HG02840 (cell line): ENCODE results near the gene RBBP8NL.

Source experiments
- ATAC-seq: cut with Tn5 transposase; IDR thresholded peaks from one replicate; pipeline ENCODE4 v1.9.1; 2021; ENCODE audit warnings: mild to moderate bottlenecking, moderate library complexity, moderate number of reproducible peaks; ENCODE audit not compliant: unreplicated experiment, low FRiP score

RBBP8NL gene

DNA sequence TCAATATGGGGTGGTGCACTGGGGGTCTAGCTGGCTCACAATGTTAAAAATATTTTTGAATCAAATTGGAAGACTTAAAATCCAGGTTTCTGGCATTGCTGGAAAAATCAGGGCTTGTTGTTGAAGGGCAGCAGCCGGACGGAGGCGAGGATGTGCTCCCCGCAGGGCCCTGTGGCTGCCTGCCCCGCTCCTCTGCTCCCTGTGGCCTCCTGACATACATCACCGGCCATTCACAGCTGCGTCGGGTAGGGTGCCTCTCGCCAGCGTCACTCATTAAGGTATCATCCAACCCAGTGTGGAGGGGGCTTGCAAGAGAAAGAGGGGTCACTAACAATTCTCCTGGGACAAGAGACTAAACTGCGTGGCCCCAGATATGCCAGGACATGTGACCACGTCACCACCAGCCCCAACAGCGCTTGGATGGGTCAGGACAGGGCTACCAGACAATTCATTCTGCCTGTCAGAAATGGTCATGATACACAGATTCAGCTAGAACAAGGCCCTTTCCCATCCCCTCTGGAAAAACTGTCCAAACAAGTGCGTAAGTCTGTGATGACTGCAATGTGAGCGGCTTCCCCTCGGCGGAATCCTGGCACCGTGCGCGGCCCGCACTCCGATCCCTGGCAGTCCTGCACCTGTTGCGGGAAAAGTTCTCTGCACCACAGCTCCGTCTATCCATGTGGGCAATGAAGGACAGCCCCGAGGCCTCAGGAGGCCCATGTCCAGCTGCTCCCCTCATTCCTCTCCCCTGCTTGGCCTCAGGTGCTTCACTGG lies 36.5 kb upstream of the RBBP8NL start:
- no peak for ATAC-seq

DNA sequence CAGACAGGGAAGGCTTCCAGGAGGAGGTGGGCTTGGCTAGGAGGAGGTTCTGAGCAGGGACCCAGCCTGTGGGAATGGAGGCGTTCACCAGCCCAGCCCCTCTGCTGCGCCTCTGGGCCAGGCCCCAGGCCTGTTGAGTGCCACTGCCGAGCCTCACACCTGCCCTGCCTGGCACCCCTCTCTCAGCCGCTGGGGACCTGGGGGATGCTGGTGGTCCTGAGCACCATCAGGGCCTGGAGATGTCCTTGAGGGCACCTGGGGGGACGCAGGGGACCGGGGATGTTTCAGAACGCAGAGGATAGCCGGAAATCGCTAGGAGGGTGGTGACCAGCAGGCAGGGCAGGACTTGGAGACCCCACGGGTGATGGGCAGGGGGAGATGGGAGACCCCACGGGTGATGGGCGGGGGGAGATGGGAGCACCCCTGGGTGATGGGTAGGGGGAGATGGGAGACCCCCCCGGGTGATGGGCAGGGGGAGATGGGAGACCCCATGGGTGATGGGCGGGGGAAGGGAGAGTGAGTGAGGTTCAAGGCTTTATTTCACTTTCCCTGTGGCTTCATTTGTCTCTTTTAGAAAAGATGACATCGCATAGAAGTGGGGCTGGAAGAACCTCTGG lies 35.7 kb upstream of the RBBP8NL start:
- no peak for ATAC-seq

DNA sequence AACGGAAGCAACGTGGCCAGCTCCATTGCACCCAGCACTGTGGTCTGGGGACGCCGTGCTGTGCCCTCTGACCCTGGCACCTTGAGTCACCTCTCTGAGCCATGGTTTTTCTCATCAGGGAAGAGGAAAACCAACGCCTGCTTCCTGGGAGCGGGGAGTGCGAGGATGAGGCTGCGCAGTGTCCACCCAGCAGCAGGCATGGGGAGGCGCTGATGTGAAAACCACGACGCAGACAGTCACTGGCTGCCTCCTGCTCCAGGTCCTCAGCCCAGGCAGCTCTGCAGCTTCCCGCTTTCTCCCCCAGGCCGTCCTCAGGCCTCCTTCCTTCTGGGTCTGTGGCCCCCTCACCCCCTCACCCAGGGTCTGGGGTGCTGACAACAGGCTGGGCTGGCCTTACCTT lies 34.5 kb upstream of the RBBP8NL start:
- no peak for ATAC-seq

DNA sequence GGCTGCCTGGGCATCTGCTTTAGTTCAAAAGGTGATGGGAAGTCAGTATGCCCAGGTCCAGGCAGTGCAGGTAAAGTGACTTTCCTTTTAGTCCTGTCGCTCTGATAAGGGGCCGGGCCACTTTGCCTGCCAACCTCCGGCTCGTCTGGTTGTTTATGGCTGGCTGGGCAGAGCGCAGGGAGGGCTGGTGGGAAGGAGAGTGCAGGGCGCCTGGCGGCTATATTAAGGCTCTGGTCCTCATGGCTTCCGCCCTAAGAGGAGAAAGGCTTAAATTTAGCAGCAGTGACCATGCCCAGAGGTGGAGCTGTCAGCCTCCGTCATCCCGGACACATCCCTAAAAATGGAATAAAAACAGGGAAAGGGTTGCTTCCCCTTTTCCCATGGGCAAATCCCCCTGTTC lies 33.8 kb upstream of the RBBP8NL start:
- no peak for ATAC-seq

DNA sequence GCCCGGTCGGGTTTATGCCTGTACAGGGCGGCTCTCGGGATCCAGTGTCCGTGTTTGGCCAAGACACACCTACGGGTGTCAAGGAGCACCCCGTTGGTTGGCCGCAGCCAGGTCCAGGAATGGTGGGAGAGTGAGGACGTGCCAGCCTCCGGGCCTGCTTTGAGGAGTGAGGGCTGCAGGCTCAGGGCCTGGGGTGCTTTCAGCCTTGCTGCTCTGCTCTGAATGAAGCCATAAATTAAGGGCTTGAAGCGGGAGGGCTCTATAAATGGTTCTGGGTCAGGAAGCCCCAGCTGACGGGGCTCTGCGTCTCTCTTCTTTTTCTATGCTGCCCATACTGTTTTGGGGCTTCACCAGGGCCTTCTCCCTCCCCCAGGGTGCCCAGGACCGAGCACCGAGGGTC lies 33.3 kb upstream of the RBBP8NL start:
- ATAC-seq = no peak

DNA sequence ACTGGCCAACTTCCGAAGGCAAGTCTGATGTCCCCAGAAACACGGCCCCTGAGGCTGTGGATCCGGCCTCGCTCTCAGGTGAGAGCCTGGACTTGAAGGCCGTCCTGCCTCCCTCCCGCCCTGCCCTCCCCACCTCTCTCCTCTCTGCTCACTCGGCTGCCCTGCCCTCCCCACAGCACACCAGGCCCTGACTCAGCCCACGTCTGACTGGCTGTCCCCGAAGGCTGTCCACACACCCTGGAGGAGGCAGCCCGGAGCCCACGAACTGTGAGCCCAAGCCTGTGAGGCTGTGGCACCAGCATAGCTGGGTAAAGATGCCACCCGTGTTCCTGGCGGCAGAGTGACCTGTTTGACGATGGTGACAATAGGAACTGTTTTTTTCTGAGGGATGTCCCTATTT lies 32.1 kb upstream of the RBBP8NL start:
- no peak for ATAC-seq

DNA sequence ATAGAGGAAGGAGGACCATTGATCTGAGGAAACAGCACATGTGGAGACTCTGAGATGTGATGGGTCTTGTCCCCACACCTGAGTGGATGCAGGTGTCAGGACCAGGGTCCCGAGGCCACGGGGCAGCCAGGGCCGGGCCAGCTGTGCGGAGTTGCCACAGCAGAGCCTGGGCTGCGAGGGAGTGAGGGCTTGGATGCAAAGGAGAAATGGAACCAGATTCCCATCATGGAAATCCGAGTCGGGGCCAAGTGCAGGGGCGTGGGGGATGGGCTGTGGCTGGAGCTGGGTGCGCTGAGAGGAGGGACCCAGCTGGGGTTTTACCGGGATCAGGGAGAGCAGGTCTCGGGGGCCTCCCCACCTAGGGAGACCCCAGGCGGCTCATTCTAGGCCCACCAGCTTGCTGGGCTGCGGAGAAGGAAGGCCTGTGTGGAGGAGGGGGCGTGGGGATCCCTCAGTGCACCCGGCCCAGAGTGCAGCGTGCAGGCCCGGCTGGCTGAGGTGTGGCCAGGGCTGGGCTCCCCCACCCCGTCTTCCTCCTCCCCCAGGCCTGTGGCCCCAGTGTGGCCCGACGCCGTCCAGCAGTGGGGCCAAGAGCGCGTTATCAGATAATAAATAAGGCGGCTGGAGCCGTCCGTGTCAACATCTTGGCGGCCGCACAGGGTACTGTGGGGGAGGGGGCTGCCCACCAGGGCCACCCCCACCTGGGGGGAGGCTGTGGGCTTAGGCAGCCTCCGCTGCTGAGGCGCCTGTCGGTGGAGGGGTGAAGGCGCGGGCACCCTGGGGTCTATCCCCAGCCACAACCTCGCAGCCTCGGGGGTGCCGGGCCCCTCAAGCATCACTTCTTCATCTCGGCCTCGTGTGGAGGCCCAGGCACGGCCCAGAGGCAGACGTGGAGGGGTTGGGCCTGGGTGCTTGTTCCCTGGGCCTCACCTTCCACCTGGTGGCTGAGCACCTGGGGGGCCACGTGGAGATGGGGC lies 31.2 kb upstream of the RBBP8NL start:
- no peak for ATAC-seq

DNA sequence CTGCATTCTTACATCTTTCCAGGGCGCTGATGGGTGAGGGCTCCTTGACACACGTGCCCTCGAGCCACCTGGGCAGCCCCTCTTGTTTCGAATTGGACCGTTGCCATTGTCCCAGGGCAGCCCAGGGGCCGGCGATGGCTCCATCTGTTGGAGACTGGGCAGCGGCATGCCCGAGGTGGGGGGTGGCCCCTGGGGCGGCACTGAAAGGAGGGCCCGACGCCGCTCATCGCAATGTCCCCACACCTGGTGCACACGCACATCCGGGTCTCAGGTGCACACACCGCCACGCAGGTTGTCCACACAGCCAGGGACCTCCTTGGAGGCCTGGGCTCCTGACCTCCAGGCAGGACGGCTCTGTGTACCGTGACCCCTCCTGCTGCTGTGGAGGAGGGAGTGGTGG lies 30.5 kb upstream of the RBBP8NL start:
- no peak for ATAC-seq

DNA sequence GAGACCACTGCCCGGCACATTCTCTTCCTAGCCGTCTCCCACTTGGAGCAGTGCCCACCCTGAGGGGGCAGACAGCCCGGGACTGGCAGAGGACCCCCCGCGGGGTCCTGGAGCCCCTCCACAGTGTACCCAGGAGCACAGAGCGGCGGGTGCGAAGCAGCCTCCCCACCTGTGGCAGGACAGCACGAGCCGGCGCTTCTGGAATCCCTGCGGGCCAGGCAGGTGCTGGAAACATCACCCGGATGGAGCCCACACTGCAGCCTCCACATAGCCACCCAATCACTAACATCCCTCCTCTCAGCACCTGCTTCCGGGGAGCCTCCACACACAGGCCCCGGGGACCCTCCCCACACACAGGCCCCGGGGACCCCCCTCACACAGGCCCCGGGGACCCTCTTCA lies 29.8 kb upstream of the RBBP8NL start:
- ATAC-seq = no peak

DNA sequence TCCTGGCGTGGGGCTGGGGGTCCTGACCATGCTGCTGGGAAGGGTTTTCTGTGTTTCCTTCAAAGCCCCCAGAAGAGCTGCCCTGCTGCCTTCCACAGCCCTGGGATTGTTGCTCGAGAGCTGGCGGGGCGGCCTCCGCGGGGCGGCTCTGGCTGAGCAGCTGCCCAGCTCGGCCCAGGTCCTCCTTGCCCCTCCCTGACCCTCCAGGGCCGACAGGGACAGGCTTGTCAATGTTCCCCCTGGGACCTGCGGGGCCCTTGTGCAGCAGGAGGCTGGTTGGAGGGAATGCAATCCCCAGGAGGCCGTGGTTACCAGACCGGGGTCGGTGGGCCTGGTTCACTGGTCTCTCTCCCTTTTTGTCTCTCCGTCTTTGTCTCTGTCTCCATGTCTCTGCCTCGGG lies 28.6 kb upstream of the RBBP8NL start:
- no peak for ATAC-seq

DNA sequence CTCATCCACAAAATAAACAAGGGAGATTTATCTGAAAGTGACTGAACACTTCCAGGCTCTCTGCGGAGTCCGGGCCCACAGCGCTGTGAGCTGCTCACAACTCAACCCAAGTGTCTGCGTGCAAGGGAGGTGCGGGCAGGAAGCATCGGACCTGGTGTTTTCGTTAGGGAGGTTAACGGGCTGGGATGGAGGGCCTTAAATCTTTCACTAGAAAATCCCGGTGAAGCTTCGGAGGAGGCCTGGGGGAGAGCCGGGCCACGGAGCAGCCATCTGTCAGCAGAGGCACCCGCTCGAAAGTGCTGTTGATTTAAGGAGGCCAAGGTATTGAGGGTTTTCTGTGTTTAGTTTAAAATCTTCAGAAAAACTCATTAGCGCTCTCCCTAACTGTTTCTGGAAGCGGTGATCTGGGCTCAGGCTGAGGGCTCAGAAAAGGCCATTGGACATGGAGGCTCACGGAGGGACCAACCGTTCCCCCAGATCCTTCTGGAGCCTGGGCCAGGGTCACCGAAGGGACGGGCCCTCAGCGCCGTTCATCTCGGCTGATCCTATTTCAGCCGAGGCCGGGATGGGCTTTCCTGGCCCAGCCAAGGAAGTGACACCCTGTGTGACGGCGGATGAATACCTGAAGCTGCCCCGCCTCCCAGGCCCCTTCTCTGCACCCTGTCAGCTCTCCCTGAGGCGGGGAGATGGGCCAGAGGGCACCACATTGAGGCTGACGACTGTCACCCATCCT lies 27.7 kb upstream of the RBBP8NL start:
- no peak for ATAC-seq

DNA sequence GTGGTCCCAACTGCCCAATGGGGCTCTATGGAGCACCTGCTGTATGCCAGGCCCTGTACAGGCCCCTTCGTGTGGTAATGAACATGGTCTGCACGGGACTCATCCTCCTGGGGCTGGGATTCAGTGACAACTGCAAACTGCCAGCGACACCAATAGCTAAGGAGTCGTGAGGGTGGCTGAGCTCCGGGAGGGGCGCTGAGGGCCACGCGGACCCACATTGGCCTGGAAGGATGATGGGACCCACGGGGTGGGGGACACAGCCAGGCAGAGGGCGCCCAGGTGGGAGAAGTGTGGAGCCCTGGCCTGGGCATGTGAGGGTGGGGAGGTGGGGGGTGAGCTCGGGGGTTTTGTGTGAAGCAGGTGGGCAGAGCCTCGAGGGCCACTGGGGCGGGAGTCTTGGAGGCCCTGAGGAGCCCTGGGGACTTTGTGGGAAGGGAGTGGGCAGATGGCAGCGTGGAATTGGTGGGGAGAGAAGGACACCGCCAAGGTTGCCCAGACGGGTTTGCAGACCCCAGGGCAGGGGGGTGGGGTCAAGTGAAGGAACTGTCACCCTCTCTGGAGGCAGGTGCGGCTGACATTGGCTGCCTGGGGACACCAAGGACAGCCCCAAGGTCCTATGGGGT lies 26.0 kb upstream of the RBBP8NL start:
- ATAC-seq = no peak

DNA sequence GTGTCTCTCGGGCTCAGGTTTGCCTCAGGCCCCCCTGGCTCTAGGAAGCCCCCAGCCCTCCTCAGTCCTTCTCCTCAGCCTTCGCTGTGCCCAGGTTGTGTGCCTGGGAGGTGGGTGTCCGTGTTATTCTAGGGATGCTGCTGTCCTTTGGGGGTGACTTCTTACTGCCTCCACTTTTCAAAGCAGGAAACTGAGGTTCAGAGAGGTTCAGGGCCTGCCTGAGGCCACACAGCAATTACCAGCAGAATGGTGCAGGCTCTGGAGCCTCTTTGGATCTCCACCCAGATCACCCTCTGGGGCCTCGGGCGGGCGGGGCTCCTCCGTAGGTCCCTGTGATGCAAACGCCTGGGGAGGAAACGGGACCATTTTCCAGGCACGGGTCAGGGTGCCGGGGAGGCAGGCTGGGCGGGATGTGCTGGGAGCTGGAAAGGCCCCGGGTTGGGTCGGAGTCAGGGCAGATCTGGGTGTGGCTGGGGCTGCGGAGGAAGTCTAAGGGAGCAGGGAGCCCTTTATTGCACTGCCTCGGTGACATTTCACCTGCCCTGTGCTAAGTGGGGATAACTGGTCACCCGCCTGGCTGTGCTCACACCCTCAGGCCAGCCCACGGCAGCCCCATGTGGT lies 25.2 kb upstream of the RBBP8NL start:
- ATAC-seq = no peak

DNA sequence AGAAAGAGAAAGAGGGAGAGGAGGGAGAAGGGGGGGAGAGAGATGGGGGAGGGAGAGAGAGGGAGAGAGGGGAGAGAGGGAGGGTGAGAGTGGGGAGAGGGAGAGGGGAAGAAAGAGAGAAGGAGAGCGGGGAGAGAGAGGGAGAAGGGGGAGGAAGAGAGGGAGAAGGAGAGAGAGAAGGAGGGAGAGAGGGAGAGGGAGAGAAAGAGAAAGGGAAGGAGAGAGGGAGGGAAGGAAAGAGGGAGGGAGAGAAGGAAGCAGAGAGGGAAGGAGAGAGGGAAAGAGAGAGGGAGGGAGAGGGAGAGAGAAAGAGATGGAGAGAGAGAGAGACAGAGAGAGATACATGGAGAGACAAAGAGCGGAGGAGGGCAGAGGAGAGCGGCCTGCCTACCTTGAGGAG lies 24.6 kb upstream of the RBBP8NL start:
- no peak for ATAC-seq

DNA sequence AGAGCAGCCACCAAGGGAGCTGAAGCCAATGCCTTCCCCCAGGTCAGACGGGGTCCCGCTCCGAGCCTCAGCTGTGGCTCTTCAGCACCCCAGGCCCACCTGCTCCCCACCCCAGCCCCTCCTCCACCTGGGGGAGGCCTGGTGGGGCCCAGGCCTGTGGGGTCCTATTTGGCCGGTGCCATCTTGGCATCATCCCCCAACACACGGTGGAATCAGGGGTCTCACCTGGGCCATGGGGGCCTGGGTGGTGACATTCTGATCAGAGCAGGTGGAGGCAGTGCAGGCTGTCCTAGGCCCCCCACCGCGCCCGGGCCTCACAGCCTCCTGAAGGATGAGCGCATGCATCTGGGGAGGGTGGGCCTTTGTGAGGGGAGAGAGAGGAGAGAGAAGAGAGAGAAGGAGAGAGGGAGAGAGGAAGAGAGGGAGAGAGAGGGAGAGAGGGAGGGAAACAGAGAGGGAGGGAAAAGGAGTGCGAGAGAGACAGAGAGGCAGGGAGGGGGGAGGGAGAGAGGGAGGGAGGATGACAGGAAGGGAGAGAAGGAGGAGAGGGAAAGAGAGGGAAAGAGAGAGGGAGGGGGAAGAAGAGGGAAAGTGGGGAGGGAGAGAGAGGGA lies 23.9 kb upstream of the RBBP8NL start:
- no peak for ATAC-seq

DNA sequence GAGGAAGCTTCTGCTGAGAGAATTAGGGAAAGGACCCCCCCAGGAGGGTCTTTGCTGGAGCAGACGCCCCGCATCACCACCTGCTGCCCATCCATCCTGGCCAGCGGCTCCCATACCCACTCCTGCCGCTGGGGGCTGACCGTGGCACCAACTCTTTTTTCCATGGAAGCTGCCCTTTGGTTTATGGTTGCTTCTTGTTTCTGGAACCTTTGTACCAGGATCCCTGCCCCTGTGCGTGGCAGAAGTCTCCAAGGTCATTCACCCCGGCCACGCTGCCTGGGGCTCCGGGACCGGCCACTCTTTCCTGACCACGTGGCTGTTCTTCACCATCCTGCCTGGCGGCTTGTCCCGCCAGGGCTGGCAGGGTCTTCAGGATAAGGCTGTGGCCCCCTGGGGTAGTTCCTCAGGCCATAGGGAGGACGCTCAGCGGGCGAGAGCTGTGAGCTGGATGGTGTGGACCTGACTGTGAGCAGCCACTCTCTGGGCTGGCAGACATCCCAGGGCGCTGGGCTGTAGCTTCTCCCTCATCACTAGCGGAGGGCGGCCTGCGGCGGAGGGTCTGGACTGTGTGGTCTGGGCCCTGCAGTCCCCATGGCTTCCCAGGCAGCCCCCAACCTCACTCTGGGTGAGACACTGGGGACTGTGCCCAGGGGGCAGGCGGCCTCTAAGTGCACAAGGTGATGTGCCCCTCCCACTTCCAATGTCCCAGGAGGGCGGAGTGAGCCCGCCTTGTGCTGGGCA lies 22.8 kb upstream of the RBBP8NL start:
- no peak for ATAC-seq

DNA sequence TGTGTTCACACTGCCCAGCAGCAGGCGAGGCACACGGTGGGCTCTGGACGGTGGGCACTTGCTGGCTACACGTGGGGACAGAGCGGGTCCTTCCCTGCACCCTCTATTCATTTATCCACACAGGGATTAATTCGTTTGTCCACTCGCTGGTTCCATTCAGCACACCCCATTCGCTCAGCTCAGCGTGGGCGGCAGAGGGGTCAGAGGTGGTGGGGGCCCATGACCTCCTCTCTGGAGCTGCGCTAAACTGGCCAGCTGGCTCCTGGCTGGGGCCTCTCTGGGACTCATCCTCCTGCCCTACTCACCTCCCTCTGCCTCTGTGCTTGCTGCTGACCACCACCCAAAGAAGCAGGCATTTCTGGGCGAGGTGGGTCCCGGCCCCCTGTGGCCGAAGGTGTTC lies 21.4 kb upstream of the RBBP8NL start:
- ATAC-seq = no peak

DNA sequence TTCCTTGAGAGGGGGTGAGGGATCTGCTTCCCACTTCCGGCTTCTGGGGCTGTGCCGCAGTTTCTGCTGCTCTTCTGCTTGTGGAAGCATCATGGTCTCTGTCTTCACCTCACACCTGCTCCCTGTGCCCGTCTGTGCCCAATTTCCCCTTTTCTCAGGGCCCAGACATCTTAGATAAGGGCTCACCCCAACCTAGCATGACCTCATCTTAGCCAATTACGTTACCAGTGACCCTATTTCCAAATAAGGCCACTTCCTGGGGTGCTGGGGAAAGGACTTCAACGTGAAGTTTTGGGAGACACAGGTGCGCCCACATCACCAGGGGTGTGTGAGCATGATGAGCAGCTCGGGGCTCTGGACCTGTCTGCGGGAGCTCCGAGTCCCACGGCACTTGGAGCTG lies 20.7 kb upstream of the RBBP8NL start:
- ATAC-seq = no peak
